GM23338 (cell line): Measurements from ENCODE around the gene TRDN.

Experiments
- CTCF ChIP-seq, 2 experiments: fragments of 200-600 bp in 1 of 2; sonication (generic) in 1 of 2; conservative IDR thresholded peaks; 2 replicates each; pipeline versions ENCODE4 v1.5.1 to v1.6.1; 2016 to 2017; ENCODE audit warnings: antibody characterized with exemption in 2 of 2, low read depth in 2 of 2, mild to moderate bottlenecking in 2 of 2, moderate library complexity in 1 of 2
- EZH2 ChIP-seq: fragments of 200-600 bp; sonication (generic); IDR thresholded peaks from one replicate; pipeline ENCODE4 v1.8.0; 2017; ENCODE audit warnings: antibody characterized with exemption, mild to moderate bottlenecking, low read depth; ENCODE audit not compliant: unreplicated experiment
- EZH2phosphoT487 ChIP-seq: fragments of 200-600 bp; sonication (generic); IDR thresholded peaks from one replicate; pipeline ENCODE4 v1.8.1; 2018; ENCODE audit warnings: antibody characterized with exemption; ENCODE audit not compliant: unreplicated experiment
- POLR2AphosphoS5 ChIP-seq: IDR thresholded peaks from 2 replicates; pipeline ENCODE4 v1.6.1; 2016; ENCODE audit warnings: antibody characterized with exemption, low read depth
- REST ChIP-seq: IDR thresholded peaks from one replicate; pipeline ENCODE4 v1.6.1; 2018; ENCODE audit warnings: antibody characterized with exemption; ENCODE audit not compliant: unreplicated experiment

GRCh38 chr6:123226398-123226797 lies 410.4 kb downstream of the TRDN start:
- TF ChIP-seq CTCF (conservative IDR thresholded peaks at IDR 0.05; ENCODE audit: low read depth in 2 of 2), result no peak
- no peak for TF ChIP-seq EZH2
- no peak for TF ChIP-seq REST
- no peak for TF ChIP-seq EZH2phosphoT487
- no peak for TF ChIP-seq POLR2AphosphoS5
